ENCODE results near the gene PACRG.

PACRG gene

GRCh38 chr6:163324326-163324687 lies 596.5 kb downstream of the PACRG start:
- DNase-seq: no peak

- DNase-seq: no peak
These were observed 597.1 kb downstream of the PACRG start for GRCh38 chr6:163324688-163325389.

DNA sequence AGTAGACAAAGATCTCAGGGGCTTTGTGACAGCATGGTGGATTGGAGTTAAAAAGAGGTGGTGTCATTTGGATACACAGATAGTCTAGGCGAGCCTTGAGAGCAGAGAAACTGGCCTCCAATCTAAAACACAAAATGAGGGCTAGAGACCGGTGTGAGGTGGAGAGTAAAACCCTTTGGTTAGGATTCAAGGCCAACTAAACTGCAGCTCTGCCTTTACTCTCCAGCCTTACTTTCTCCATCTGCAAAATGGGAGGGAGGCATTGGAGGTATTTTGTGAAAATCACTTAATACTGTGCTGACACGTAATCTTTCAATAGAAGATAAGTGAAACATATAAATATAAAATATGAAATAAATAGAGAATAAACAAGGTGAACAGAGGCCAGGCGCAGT lies 597.6 kb downstream of the PACRG start:
- no peak for DNase-seq

- no peak for DNase-seq
These were observed 599.5 kb downstream of the PACRG start for GRCh38 chr6:163327165-163327880.

DNA sequence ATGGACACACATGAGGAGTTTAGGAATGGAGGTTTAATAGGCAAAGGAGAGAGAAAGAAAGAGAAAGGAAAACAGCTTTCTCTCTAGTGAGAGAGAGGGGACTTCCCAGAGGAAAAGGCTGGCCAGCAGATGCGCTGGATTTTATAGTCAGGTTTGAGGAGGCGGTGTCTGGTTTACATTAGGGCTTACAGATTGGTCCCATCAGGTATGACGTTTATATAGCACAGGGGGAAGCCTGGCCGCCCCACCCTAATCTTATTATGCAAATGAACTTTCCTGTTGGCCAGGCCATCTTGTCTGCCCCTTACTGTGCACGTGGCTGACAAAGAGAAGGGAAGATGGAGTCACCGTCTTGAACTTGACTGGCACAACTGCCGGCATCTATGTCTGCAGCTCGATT lies 600.1 kb downstream of the PACRG start:
- DNase-seq: no peak

DNA sequence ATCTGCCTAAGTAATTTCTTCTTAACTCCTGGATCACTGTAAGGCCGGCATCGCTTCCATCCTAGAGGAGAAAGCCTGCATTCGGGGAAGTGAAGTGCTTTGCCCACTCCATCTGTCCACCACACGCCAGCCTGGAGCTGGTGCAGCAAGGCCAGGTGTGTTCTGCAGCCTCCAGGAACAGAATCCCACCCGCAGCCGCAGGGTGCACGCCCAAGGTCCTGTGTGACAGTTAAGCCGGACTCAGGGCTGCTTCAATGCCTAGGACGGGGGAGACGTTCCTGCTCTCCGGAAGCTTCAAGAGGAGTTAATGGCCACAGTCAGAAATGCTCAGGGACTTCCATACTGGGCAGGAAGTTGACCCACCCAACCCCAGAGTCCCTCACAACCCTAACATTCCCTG lies 600.6 kb downstream of the PACRG start:
- no peak for DNase-seq

GRCh38 chr6:163329991-163330390 lies 602.2 kb downstream of the PACRG start:
- DNase-seq: no peak

- no peak for DNase-seq
These were observed 603.5 kb downstream of the PACRG start for GRCh38 chr6:163331245-163331644.

GRCh38 chr6:163332575-163332974 lies 604.8 kb downstream of the PACRG start:
- no peak for DNase-seq

- no peak for DNase-seq
These were observed 605.3 kb downstream of the PACRG start for GRCh38 chr6:163333038-163333437.

DNA sequence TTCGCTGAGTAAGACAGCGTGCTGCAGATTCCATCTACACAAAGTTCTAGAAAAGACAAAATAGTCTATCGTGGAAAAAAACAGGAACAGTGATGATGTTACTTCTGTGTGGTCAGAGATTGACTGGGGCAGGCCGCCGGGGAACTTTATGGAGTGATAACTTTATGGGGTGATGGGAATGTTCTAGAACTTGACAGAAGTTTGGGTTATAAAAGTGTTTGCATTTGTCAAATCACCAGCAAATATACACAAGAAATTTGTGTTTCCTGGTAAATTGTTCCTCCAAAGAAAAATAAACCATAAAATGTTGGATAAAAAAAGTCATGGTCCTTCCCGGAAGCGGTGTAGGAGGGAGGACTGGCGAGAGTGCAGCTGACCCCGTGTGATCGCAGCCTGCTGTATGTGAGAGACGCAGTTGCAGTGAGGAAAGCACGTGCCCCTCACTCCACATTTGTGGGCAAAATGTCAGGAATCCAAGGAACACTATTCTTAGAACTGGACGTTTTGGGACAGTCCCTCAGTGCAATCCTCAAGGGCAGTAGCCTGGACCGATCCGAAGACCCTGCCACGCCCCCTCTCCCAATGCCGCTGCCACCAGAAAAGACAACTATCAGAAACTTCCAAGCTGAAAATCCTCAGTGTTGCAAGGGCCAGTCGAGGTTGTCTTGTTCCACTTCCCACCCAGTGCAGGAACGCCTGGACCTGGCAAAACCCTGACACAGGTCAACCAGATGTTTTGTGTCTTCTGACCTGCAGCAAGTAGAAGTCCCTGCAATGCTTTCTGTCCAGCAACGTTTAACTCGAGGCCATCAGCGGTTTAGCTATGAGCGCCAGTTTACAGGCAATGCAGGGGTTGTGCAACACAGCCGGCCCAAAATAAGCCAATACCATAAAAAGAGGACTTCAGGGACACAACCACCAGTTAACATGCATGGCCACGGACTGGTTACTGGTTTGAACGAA lies 606.2 kb downstream of the PACRG start:
- no peak for DNase-seq

DNA sequence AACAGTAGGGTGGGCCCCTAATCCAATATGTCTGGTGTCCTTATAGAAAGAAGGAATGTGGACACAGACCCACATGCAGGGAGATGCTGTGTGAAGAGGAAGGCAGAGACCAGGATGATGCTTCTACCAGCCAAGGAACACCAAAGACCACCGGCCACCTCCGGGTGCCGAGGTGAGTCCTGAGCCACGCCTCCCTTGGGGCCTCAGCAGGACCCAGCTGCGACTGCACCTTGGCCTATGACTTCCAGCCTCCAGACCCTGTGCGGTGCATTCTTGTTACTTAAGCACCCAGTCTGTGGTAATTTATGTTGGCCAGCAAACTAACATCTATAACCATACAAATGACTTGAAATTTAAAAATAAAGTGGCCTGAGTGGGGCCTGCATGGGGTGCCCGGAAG lies 607.3 kb downstream of the PACRG start:
- no peak for DNase-seq

DNA sequence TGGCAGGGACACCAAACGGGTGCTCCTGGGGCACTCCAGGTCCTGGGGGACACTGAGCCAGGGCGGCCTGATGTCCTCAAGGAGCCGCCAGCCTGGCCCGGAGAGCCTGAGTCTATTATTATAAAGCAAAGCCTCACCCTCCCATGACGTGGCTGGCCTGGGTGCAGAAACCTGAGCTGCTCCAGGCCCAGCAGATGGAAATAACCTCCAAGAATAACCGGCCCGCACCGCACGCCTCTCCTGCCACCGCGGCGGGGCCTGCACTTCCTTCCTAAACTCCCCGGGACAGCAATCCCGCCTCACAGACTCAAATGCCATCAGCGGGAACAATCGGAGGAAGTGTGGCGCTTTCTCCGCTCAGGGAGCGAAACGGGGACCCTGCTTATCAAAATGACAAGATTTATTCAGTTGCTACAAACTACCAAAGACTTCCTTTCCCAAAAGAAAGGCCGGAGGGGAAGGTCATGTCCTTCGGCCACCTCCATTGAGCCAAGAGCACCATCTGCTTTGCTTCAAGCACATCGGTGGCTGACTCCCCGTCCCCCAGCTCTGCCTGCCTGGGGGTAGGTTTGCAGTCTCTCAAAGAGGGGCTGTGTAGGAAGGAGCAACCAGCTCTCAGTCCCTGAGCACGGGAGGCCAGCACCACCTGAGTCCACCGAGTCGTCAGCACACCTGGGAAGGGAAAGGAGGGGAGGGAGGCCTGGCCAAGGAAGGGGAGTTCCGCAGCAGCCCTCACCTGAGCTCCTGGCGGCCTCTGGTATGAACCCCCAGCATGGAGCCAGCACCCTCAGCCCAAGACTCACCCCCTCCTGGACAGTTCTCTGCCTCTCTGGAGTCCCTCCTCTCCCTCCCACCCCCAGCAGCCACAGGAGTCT lies 608.1 kb downstream of the PACRG start:
- DNase-seq: no peak

GRCh38 chr6:163336961-163337360 lies 609.2 kb downstream of the PACRG start:
- DNase-seq: no peak

DNA sequence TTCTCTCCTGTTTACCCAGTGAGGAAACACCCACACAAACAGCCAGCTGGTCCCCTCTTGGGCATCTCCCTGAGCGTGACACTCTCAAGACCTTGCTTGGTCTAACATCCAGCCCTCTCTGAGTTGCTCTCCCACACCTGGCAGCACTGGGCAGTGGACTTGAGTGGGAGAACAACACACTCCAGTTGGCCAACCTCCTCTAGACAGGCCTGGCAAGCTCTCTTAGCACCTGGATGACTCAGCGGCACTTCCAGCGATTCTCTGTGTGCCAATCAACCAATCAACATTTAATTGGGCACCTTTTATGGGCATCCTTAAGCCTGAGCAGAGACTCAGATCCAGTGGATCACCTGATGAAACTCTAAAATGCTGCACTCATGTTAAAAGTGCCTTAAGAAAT lies 610.2 kb downstream of the PACRG start:
- DNase-seq: no peak

DNA sequence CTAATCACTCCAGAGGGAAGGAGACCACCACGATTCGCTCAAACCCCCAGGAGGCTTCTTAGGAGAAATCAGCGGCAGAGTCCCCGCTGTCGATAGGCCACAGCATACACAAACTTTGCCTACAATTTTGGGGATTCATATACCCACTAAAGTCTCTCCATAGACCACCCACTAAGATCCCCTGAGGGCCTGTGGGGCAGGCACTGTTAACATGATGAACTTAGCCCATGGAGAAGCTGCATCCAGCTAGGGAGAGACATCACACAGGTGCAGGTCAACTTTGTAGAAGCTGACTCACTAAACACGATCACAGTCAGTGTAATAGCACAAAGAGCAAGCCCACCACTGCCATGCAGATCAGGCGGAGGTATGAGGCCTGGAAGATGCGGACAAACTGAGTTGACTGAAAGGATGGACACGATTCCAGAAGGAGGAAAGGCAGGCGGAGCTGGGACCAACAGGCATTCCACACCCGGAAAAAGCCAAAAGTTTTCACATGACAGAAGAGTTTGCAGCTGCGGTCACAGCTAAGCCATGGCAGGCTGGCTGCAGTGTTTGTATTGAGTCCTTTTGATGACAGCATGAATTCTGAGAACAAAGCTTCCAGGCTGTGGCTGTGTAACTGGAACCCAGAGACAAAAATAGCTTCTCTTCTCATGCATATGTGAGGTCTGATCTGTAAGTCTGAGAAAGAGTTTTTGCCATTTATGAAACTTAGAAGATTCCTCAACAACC lies 611.1 kb downstream of the PACRG start:
- no peak for DNase-seq

DNA sequence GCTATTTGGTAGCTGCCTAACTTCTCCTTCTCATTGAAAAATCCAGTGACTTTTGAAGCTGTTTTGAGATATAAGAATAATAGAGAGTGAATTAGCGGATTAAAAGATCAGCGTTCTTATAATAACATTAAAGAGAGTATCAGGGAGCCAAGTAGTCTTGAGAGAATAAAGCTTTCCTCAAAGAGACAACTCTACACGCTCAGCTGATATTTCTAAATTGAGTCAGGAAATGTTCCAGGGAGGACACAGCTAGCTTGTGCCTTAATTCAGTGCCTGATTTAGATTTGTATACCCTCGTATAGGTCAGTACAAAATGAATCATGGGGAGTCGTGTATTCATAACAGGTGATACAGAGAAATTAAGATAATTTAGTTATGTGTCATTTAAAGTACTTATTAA lies 611.7 kb downstream of the PACRG start:
- DNase-seq: no peak

DNA sequence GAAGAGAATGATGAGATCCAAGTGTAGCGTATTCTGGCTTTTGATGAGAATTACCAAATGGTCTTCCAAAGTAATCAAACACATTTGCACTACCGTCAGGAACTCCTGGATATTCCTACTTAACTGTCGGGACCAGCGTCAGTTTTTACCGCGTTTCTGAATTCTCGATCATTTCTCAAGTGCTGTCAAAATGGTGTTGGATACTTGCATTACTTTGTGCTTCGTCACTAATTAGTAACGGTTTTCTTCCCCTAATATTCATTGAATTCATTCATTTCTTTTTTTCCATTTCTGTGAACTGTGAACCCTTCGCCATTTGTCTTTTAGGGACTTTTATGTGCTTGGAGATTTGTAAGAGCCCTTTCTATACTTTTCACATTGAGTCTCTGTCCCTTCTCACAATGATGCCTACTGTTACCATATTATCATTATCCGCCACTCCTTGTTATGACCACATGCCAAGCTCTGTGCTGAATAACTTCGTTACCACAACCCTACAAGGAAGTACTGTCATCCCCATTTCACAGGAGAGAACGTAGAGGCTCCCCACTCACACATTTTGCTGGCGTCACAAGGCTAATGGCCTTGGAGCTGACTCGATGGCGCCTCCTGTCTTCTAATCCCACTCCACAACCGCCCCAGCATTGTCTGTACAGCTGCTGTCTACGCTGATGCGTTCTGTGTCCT lies 612.6 kb downstream of the PACRG start:
- DNase-seq: no peak

- DNase-seq: no peak
These were observed 613.7 kb downstream of the PACRG start for GRCh38 chr6:163341224-163342061.
